ENCODE measurements around the gene ITGA5.

DNA sequence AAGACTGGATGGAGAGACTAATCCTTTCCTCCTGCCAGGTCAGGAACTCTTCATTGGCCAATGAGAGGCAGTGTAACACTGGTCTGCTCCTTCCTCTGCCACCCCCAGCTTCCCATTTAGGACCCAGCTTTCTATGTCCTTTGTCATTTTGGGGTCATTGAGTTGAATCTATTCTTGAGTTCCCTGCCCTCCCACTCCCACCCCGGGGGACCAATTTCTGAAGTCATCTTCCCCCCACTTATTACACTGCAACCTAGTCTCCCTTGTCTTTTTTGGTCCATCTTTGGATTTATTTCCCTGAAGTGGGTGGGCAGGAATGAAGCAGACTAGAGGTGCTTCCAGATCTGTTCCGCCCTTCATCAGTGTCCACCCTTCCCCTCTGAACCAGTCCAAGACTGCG, 7.6 kb upstream of the ITGA5 start:
- TF ChIP-seq POLR2AphosphoS5 (IDR thresholded peaks at IDR 0.05), result no peak
- TF ChIP-seq, protein P1, sequence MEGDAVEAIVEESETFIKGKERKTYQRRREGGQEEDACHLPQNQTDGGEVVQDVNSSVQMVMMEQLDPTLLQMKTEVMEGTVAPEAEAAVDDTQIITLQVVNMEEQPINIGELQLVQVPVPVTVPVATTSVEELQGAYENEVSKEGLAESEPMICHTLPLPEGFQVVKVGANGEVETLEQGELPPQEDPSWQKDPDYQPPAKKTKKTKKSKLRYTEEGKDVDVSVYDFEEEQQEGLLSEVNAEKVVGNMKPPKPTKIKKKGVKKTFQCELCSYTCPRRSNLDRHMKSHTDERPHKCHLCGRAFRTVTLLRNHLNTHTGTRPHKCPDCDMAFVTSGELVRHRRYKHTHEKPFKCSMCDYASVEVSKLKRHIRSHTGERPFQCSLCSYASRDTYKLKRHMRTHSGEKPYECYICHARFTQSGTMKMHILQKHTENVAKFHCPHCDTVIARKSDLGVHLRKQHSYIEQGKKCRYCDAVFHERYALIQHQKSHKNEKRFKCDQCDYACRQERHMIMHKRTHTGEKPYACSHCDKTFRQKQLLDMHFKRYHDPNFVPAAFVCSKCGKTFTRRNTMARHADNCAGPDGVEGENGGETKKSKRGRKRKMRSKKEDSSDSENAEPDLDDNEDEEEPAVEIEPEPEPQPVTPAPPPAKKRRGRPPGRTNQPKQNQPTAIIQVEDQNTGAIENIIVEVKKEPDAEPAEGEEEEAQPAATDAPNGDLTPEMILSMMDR (IDR thresholded peaks at IDR 0.05), result no peak

All from transverse colon (tissue), 4 donors.